Measurements from ENCODE around the gene HAUS3. TPM values are rescaled to one million over a fixed set of nuclear protein-coding genes. Genes with fewer than 3 reads are reported as not detected.

The HAUS3 gene
- total RNA-seq, 6 experiments from 2014 or later: 3.5 to 5.1 (median 4.6) TPM

GRCh38 chr4:2251073-2251794, 9.3 kb upstream of the HAUS3 start:
- no peak for TF ChIP-seq POLR2A (IDR thresholded peaks at IDR 0.05)
- no peak for TF ChIP-seq CTCF (IDR thresholded peaks at IDR 0.05)
- Histone ChIP-seq H3K4me1 (peaks cover 0 to 2% (median 0%) of the 10 kb centered on the region in 4 donors), H3K27ac (no peak overlapping the region), H3K9me3 (no peaks in the 10 kb centered on the region), H3K27me3 (no peaks in the 10 kb centered on the region), H3K36me3 (peaks cover 0 to 29% (median 6%) of the 10 kb centered on the region in 4 donors), H3K4me3 (no peak overlapping the region)
- no peak for ATAC-seq
- DNase-seq: peak in 2 of 3 donors; percentile 17 to 48
- intact Hi-C loops (cut with DNase I): no loop called here
- WGBS (ENCODE audit: insufficient coverage, low coverage, low lambda C conversion rate, missing lambda C conversion rate): 100% methylated on average over 1 of the region's 25 CpGs

DNA sequence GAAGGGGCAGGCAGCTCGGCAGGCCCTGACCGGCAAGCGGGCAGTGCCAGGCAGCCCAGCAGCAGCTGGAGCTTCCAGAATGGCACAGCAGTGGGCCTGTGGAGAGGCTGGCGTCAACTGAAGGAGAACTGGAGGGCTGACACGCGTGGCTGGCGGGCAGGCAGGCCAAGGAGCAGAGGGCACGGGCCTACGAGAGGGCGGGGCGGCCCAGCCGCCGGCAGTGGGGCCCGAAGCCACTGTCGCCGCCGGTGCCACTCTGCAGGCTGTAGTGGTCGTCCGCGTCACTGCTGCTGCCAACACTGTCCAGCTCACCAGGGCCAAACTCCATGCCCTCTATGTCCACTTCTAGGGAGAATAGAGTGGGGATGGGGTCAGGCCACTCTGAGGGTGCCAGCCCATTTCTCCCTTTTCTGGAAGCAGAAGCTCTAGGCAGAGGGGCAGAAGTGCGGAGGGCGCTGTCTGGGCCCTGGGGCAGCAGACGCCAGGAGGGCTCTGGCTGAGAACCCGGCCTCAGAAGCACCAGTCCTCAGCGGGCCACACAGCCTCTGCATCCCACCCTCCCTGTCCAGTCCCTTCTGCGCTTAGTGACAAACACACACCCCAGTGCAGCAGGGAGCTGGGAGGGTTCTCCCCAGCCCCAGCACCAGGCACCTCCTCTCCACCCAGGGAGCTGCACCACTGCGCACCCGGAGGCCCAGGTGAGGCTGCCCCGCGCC, 8.6 kb upstream of the HAUS3 start:
- no peak for DNase-seq
- TF ChIP-seq POLR2A (IDR thresholded peaks at IDR 0.05) (no peak), CTCF (IDR thresholded peaks at IDR 0.05) (no peak)
- peaks cover 0 to 29% (median 6%) of the 10 kb centered on the region in 4 donors for H3K36me3 ChIP-seq

GRCh38 chr4:2249526-2250356, 7.8 kb upstream of the HAUS3 start:
- peaks cover 0 to 25% (median 6%) of the 10 kb centered on the region in 4 donors for H3K36me3 ChIP-seq
- no peaks in the 10 kb centered on the region for H3K4me1 ChIP-seq
- DNase-seq: no peak
- H3K27me3 ChIP-seq: no peaks in the 10 kb centered on the region
- ATAC-seq: no peak
- 77% methylated on average over 5 of the region's 26 CpGs for WGBS (ENCODE audit: insufficient coverage, low coverage, low lambda C conversion rate, missing lambda C conversion rate)
- intact Hi-C loops (cut with DNase I): no loop called here
- TF ChIP-seq CTCF (IDR thresholded peaks at IDR 0.05): no peak
- no peak for TF ChIP-seq POLR2A (IDR thresholded peaks at IDR 0.05)
- no peak overlapping the region for H3K4me3 ChIP-seq
- H3K27ac ChIP-seq: no peak overlapping the region
- no peaks in the 10 kb centered on the region for H3K9me3 ChIP-seq

More for the DNA sequence above, 8.6 kb upstream of the HAUS3 start:
- intact Hi-C loops (cut with DNase I): no loop called here
- H3K4me3 ChIP-seq: no peak overlapping the region
- ATAC-seq: no peak
- H3K9me3 ChIP-seq: no peaks in the 10 kb centered on the region
- no peaks in the 10 kb centered on the region for H3K4me1 ChIP-seq
- H3K27me3 ChIP-seq: no peaks in the 10 kb centered on the region
- 90% methylated on average over 6 of the region's 30 CpGs for WGBS (ENCODE audit: insufficient coverage, low coverage, low lambda C conversion rate, missing lambda C conversion rate)
- no peak overlapping the region for H3K27ac ChIP-seq

DNA sequence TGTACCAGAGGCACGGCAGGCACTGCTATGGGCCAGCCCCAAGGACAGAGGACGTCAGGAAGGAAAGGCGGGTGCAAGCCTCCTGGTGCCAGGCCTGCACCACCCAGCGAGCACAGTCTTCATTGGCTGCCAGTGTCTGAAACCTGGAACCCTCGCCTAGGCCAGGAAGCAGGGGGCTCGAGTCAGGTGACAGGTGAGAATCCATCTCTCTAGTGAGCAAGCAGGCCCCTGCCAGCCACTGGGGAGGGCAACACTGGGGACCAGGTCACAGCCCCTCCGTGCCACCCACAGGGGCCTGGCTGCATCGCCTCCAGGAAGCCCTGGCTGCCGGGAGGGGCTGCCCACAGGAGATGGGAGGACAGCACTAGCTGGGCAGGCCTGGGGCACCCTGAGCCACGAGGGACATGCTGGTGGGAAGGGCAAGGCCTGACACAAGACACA, 6.9 kb upstream of the HAUS3 start:
- no peak for TF ChIP-seq CTCF (IDR thresholded peaks at IDR 0.05)
- TF ChIP-seq POLR2A (IDR thresholded peaks at IDR 0.05): no peak
- DNase-seq: peak in 1 of 3 donors; percentile 16
- ATAC-seq: no peak
- intact Hi-C loops (cut with DNase I): no loop called here
- Histone ChIP-seq H3K4me3 (no peak overlapping the region), H3K9me3 (no peaks in the 10 kb centered on the region), H3K36me3 (peaks cover 0 to 16% (median 6%) of the 10 kb centered on the region in 4 donors), H3K27ac (no peak overlapping the region), H3K4me1 (no peaks in the 10 kb centered on the region), H3K27me3 (no peaks in the 10 kb centered on the region)
- 71% methylated on average over 4 of the region's 10 CpGs for WGBS (ENCODE audit: insufficient coverage, low coverage, low lambda C conversion rate, missing lambda C conversion rate)

All from right lobe of liver (tissue), 6 donors.